Loucy (cell line): ENCODE results near the gene VPS26B.

Source experiments
- H2AFZ ChIP-seq: fragments of 200-600 bp; sonication (generic); 2 replicates; pipeline ENCODE4 v1.6.0; 2016; ENCODE audit warnings: antibody characterized with exemption, mild to moderate bottlenecking, low read length, moderate library complexity
- H3F3A ChIP-seq: fragments of 200-600 bp; 2 replicates; pipeline ENCODE4 v1.6.0; 2016; ENCODE audit warnings: antibody characterized with exemption, low read depth, mild to moderate bottlenecking
- H3K27me3 ChIP-seq: fragments of 200-600 bp; sonication (generic); 2 replicates; pipeline ENCODE4 v1.6.1; 2014; ENCODE audit warnings: low read length, mild to moderate bottlenecking; ENCODE audit not compliant: insufficient read depth, poor library complexity, severe bottlenecking
- H3K36me3 ChIP-seq: fragments of 200-600 bp; sonication (generic); 2 replicates; pipeline ENCODE4 v1.6.1; 2016; ENCODE audit warnings: low read length; ENCODE audit not compliant: insufficient read depth
- H3K4me1 ChIP-seq: fragments of 200-600 bp; sonication (generic); 2 replicates; pipeline ENCODE4 v1.5.1; 2014; ENCODE audit warnings: low read length, mild to moderate bottlenecking; ENCODE audit not compliant: insufficient read depth, poor library complexity, severe bottlenecking
- H3K4me2 ChIP-seq: fragments of 200-600 bp; sonication (generic); 2 replicates; pipeline ENCODE4 v1.6.0; 2014; ENCODE audit warnings: antibody characterized with exemption, low read length, low read depth, mild to moderate bottlenecking; ENCODE audit not compliant: poor library complexity, severe bottlenecking
- H3K4me3 ChIP-seq: fragments of 200-600 bp; sonication (generic); 2 replicates; pipeline ENCODE4 v1.5.1; 2014; ENCODE audit warnings: low read length, mild to moderate bottlenecking, mixed read lengths; ENCODE audit not compliant: poor library complexity, severe bottlenecking
- H3K79me2 ChIP-seq: fragments of 200-600 bp; sonication (generic); 2 replicates; pipeline ENCODE4 v1.6.1; 2014; ENCODE audit warnings: low read length; ENCODE audit not compliant: insufficient read depth
- H3K9ac ChIP-seq: fragments of 200-600 bp; sonication (generic); 2 replicates; pipeline ENCODE4 v1.6.0; 2014; ENCODE audit warnings: mild to moderate bottlenecking, low read depth, low read length, moderate library complexity; ENCODE audit not compliant: poor library complexity, severe bottlenecking
- H3K9me2 ChIP-seq: fragments of 200-600 bp; sonication (generic); replicated peaks from 2 replicates; pipeline ENCODE4 v1.6.1; 2016; ENCODE audit warnings: low read depth, low read length, mixed read lengths
- H3K9me3 ChIP-seq: fragments of 200-600 bp; sonication (generic); 2 replicates; pipeline ENCODE4 v1.6.1; 2014; ENCODE audit warnings: mild to moderate bottlenecking, antibody characterized with exemption, low read length, low read depth; ENCODE audit not compliant: insufficient read depth
- H4K20me1 ChIP-seq: fragments of 200-600 bp; sonication (generic); 2 replicates; pipeline ENCODE4 v1.6.0; 2014; ENCODE audit warnings: antibody characterized with exemption, low read length, mild to moderate bottlenecking; ENCODE audit not compliant: insufficient read depth, poor library complexity, severe bottlenecking
- EZH2phosphoT487 ChIP-seq: fragments of 200-600 bp; IDR thresholded peaks from 2 replicates; pipeline ENCODE4 v1.6.1; 2018; ENCODE audit warnings: antibody characterized with exemption, mild to moderate bottlenecking, moderate library complexity, borderline replicate concordance
- TF ChIP-seq, protein P1 (sequence below): fragments of 200-600 bp; sonication (generic); conservative IDR thresholded peaks from 2 replicates; pipeline ENCODE4 v1.5.1; 2014; ENCODE audit warnings: mild to moderate bottlenecking, antibody characterized with exemption, low read length

The VPS26B gene

DNA sequence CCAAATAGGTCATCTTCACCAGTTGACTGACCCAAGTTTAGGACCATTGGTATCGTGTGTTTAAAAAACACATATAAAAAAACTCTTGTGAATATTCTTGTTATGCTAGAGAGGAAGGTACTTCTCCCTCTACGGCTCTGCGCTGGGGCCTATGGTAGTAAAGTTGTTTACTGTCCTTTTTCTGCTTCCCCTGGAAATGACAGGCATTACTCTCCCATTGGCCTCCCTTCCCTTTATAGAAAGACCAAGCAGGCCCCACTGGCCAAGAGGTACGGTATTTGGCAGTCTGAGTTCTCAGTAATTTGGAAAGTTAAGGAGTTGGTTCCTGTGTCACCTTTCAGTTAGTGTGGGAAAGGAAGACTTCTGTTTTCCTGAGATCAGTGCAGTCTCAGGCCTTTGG is 22.2 kb downstream of the VPS26B start:
- Histone ChIP-seq H3K9ac (no peak overlapping the region), H3K4me1 (peaks cover 11% of the 10 kb centered on the region), H3K79me2 (peaks cover 6% of the 10 kb centered on the region), H3K9me2 (no peaks in the 10 kb centered on the region), H4K20me1 (no peaks in the 10 kb centered on the region), H3F3A (no peaks in the 10 kb centered on the region), H2AFZ (no peak overlapping the region), H3K9me3 (no peaks in the 10 kb centered on the region), H3K27me3 (no peaks in the 10 kb centered on the region), H3K4me3 (no peak overlapping the region), H3K36me3 (peaks cover 77% of the 10 kb centered on the region; the same call in 1 of the 2 replicates), H3K4me2 (no peak overlapping the region)
- TF ChIP-seq EZH2phosphoT487 = no peak
- TF ChIP-seq, protein P1, sequence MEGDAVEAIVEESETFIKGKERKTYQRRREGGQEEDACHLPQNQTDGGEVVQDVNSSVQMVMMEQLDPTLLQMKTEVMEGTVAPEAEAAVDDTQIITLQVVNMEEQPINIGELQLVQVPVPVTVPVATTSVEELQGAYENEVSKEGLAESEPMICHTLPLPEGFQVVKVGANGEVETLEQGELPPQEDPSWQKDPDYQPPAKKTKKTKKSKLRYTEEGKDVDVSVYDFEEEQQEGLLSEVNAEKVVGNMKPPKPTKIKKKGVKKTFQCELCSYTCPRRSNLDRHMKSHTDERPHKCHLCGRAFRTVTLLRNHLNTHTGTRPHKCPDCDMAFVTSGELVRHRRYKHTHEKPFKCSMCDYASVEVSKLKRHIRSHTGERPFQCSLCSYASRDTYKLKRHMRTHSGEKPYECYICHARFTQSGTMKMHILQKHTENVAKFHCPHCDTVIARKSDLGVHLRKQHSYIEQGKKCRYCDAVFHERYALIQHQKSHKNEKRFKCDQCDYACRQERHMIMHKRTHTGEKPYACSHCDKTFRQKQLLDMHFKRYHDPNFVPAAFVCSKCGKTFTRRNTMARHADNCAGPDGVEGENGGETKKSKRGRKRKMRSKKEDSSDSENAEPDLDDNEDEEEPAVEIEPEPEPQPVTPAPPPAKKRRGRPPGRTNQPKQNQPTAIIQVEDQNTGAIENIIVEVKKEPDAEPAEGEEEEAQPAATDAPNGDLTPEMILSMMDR = no peak

DNA sequence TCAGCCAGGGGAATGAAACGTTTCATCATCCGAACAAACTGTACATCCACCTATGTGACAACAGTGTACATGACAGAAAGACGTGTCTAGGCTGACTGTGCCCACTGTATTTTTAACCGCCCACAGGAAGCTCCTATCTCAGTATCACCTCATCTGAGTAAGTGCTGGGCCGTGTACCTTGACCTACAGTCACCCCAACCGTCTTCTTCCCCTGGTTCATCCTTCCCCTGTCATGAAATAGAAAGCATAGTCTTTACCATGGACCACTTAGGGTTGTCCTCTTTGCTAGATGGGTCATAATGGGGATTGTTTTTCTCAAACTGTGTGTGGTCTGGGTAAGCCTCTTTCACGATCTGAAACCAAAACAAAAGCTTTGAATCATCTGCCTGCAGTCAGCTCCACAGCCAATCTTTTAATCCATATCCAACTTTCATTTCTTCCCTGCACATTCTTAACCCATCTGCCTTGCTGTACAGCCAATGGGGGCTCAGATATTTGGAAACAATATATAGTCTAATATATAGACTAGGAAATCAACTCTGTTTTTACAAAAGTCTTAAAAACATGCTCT is 24.5 kb downstream of the VPS26B start:
- Histone ChIP-seq H3K4me1 (peaks cover 23% of the 10 kb centered on the region), H3K79me2 (peaks cover 24% of the 10 kb centered on the region), H3K27me3 (no peaks in the 10 kb centered on the region), H4K20me1 (no peaks in the 10 kb centered on the region), H3K4me3 (no peak overlapping the region), H3F3A (no peaks in the 10 kb centered on the region), H3K9ac (no peak overlapping the region), H3K4me2 (no peak overlapping the region), H3K9me3 (no peaks in the 10 kb centered on the region), H2AFZ (no peak overlapping the region), H3K36me3 (peaks cover 57% of the 10 kb centered on the region; the same call in 1 of the 2 replicates), H3K9me2 (no peaks in the 10 kb centered on the region)
- no peak for TF ChIP-seq EZH2phosphoT487
- TF ChIP-seq, protein P1 = no peak

DNA sequence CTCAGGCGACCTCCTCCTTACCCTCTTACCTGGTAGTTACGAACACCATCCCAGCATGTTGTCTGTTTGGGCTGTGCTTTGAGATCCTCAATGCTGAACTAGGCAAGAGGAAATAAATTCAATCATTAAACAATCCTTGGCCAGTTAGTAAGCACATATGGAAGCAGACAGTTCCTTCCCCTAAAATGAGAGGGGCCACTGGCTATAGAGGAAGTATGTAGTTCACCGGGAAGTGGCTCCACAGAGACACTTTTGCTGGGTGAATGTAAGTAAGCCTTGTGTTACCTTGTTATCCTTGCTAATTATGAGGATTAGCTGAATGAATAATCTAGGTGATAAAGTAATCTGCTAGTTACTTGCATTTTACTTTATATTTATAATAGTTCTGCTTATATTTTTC is 25.8 kb downstream of the VPS26B start:
- peaks cover 33% of the 10 kb centered on the region for H3K4me1 ChIP-seq
- H3K4me2 ChIP-seq = no peak overlapping the region
- no peaks in the 10 kb centered on the region for H3K27me3 ChIP-seq
- H3K9ac ChIP-seq = no peak overlapping the region
- peaks cover 48% of the 10 kb centered on the region; the same call in 1 of the 2 replicates for H3K36me3 ChIP-seq
- no peak overlapping the region for H2AFZ ChIP-seq
- H3K9me2 ChIP-seq = no peaks in the 10 kb centered on the region
- H3K9me3 ChIP-seq = no peaks in the 10 kb centered on the region
- H3F3A ChIP-seq = no peaks in the 10 kb centered on the region
- no peaks in the 10 kb centered on the region for H4K20me1 ChIP-seq
- TF ChIP-seq, protein P1 = no peak
- no peak for TF ChIP-seq EZH2phosphoT487
- H3K4me3 ChIP-seq = no peak overlapping the region
- H3K79me2 ChIP-seq = peaks cover 37% of the 10 kb centered on the region
